Measurements from ENCODE around the gene CHRM4.

The CHRM4 gene

GRCh38 chr11:46345131-46345597 is 46.4 kb downstream of the CHRM4 start:
- TF ChIP-seq ZBTB7A (IDR thresholded peaks at IDR 0.05; ENCODE audit: low read depth) (no peak), TAF1 (IDR thresholded peaks at IDR 0.05; ENCODE audit: low read depth) (no peak), FOXM1 (IDR thresholded peaks at IDR 0.05; ENCODE audit: borderline replicate concordance, low read depth) (no peak), CREB1 (IDR thresholded peaks at IDR 0.05; ENCODE audit: low read depth) (no peak), RAD21 (IDR thresholded peaks at IDR 0.05; ENCODE audit: low read depth) (no peak), EGR1 (IDR thresholded peaks at IDR 0.05) (no peak), TCF12 (IDR thresholded peaks at IDR 0.05; ENCODE audit: low read depth) (no peak), YY1 (IDR thresholded peaks at IDR 0.05; ENCODE audit: low read depth) (no peak), TEAD4 (IDR thresholded peaks at IDR 0.05) (no peak), CEBPB (IDR thresholded peaks at IDR 0.05) (no peak), REST (IDR thresholded peaks at IDR 0.05; ENCODE audit: low read depth) (no peak), USF1 (IDR thresholded peaks at IDR 0.05) (no peak), MAX (IDR thresholded peaks at IDR 0.05) (no peak), NFIC (IDR thresholded peaks at IDR 0.05) (no peak), EP300 (IDR thresholded peaks at IDR 0.05; ENCODE audit: borderline replicate concordance) (no peak)

GRCh38 chr11:46343520-46343919 is 48.1 kb downstream of the CHRM4 start:
- TF ChIP-seq ZBTB7A (IDR thresholded peaks at IDR 0.05; ENCODE audit: low read depth) (no peak), REST (IDR thresholded peaks at IDR 0.05; ENCODE audit: low read depth) (no peak), RAD21 (IDR thresholded peaks at IDR 0.05; ENCODE audit: low read depth) (no peak), FOXM1 (IDR thresholded peaks at IDR 0.05; ENCODE audit: borderline replicate concordance, low read depth) (no peak), USF1 (IDR thresholded peaks at IDR 0.05) (no peak), TAF1 (IDR thresholded peaks at IDR 0.05; ENCODE audit: low read depth) (no peak), MAX (IDR thresholded peaks at IDR 0.05) (no peak), TEAD4 (IDR thresholded peaks at IDR 0.05) (no peak), CREB1 (IDR thresholded peaks at IDR 0.05; ENCODE audit: low read depth) (no peak), TCF12 (IDR thresholded peaks at IDR 0.05; ENCODE audit: low read depth) (no peak)

GRCh38 chr11:46342239-46342638 is 49.3 kb downstream of the CHRM4 start:
- no peak for TF ChIP-seq TCF12 (IDR thresholded peaks at IDR 0.05; ENCODE audit: low read depth)
- no peak for TF ChIP-seq USF1 (IDR thresholded peaks at IDR 0.05)
- no peak for TF ChIP-seq CEBPB (IDR thresholded peaks at IDR 0.05)
- no peak for TF ChIP-seq TAF1 (IDR thresholded peaks at IDR 0.05; ENCODE audit: low read depth)
- TF ChIP-seq EGR1 (IDR thresholded peaks at IDR 0.05) = no peak
- no peak for TF ChIP-seq REST (IDR thresholded peaks at IDR 0.05; ENCODE audit: low read depth)
- no peak for TF ChIP-seq TEAD4 (IDR thresholded peaks at IDR 0.05)
- TF ChIP-seq FOXM1 (IDR thresholded peaks at IDR 0.05; ENCODE audit: borderline replicate concordance, low read depth) = no peak
- no peak for TF ChIP-seq YY1 (IDR thresholded peaks at IDR 0.05; ENCODE audit: low read depth)
- TF ChIP-seq RAD21 (IDR thresholded peaks at IDR 0.05; ENCODE audit: low read depth) = no peak
- TF ChIP-seq EP300 (IDR thresholded peaks at IDR 0.05; ENCODE audit: borderline replicate concordance) = no peak
- no peak for TF ChIP-seq ZBTB7A (IDR thresholded peaks at IDR 0.05; ENCODE audit: low read depth)
- no peak for TF ChIP-seq MAX (IDR thresholded peaks at IDR 0.05)
- TF ChIP-seq CREB1 (IDR thresholded peaks at IDR 0.05; ENCODE audit: low read depth) = no peak

- no peak for TF ChIP-seq USF1 (IDR thresholded peaks at IDR 0.05)
- no peak for TF ChIP-seq YY1 (IDR thresholded peaks at IDR 0.05; ENCODE audit: low read depth)
- TF ChIP-seq MAX (IDR thresholded peaks at IDR 0.05) = no peak
- TF ChIP-seq NFIC (IDR thresholded peaks at IDR 0.05) = no peak
These were observed 50.1 kb downstream of the CHRM4 start for GRCh38 chr11:46341454-46341853.
